KMS-11 (cell line): ENCODE measurements around the gene RASSF3.

ENCODE experiments used
- H2AFZ ChIP-seq: fragments of 200-600 bp; sonication (generic); 2 replicates; pipeline ENCODE4 v1.6.1; 2016; ENCODE audit warnings: antibody characterized with exemption, mixed run types, low read depth
- H3K27ac ChIP-seq: fragments of 200-600 bp; sonication (generic); 2 replicates; pipeline ENCODE4 v1.6.1; 2016; ENCODE audit warnings: mild to moderate bottlenecking, mixed run types
- H3K27me3 ChIP-seq: fragments of 200-600 bp; sonication (generic); 2 replicates; pipeline ENCODE4 v1.6.1; 2017; ENCODE audit warnings: mild to moderate bottlenecking, low read depth, mixed run types, moderate library complexity; ENCODE audit not compliant: insufficient read depth
- H3K36me3 ChIP-seq: fragments of 200-600 bp; sonication (generic); 2 replicates; pipeline ENCODE4 v1.6.1; 2017; ENCODE audit warnings: mild to moderate bottlenecking, mixed run types; ENCODE audit not compliant: insufficient read depth
- H3K4me1 ChIP-seq: fragments of 200-600 bp; sonication (generic); 2 replicates; pipeline ENCODE4 v1.6.1; 2016; ENCODE audit warnings: mild to moderate bottlenecking, low read depth, mixed run types; ENCODE audit not compliant: poor library complexity, severe bottlenecking
- H3K4me2 ChIP-seq: fragments of 200-600 bp; sonication (generic); 2 replicates; pipeline ENCODE4 v1.7.0; 2016; ENCODE audit warnings: mild to moderate bottlenecking, mixed run types
- H3K4me3 ChIP-seq: fragments of 200-600 bp; sonication (generic); IDR thresholded peaks from 2 replicates; pipeline ENCODE4 v1.6.1; 2017; ENCODE audit warnings: low read depth, low read length, mixed read lengths; ENCODE audit not compliant: insufficient read depth
- H3K79me2 ChIP-seq: fragments of 200-600 bp; sonication (generic); 2 replicates; pipeline ENCODE4 v1.6.1; 2016; ENCODE audit warnings: low read depth, mixed run types; ENCODE audit not compliant: insufficient read depth
- H3K9ac ChIP-seq: fragments of 200-600 bp; sonication (generic); 2 replicates; pipeline ENCODE4 v1.6.1; 2016; ENCODE audit warnings: mild to moderate bottlenecking, mixed run types
- H4K20me1 ChIP-seq: fragments of 200-600 bp; sonication (generic); 2 replicates; pipeline ENCODE4 v1.6.1; 2016; ENCODE audit warnings: mild to moderate bottlenecking, mixed run types; ENCODE audit not compliant: insufficient read depth
- CTCF ChIP-seq: fragments of 200-600 bp; sonication (generic); conservative IDR thresholded peaks from 2 replicates; pipeline ENCODE4 v1.6.1; 2017; ENCODE audit warnings: low read depth, mild to moderate bottlenecking, antibody characterized with exemption, low read length, moderate library complexity, mixed read lengths

Gene RASSF3

GRCh38 chr12:64610079-64610659, at the start of gene RASSF3:
Gene RASSF3, plus strand, starts transcription at chr12:64610495. Its CDS starts 138 bp downstream, at chr12:64610633.
- no peaks in the 10 kb centered on the region for H3K36me3 ChIP-seq
- H4K20me1 ChIP-seq = no peaks in the 10 kb centered on the region
- H3K9ac ChIP-seq = peak within 1 kb of the TSS; percentile 77
- H3K4me1 ChIP-seq = peaks cover 30% of the 10 kb centered on the region
- H3K27ac ChIP-seq = peak within 1 kb of the TSS; percentile 78
- H3K4me3 ChIP-seq = peak within 1 kb of the TSS; percentile 79
- H2AFZ ChIP-seq = peak within 1 kb of the TSS; percentile 72
- peak within 1 kb of the TSS; percentile 66 for H3K4me2 ChIP-seq
- H3K27me3 ChIP-seq = no peaks in the 10 kb centered on the region
- no peak for TF ChIP-seq CTCF
- peaks cover 45% of the 10 kb centered on the region for H3K79me2 ChIP-seq

- Histone ChIP-seq H3K27me3 (no peaks in the 10 kb centered on the region), H3K4me1 (no peaks in the 10 kb centered on the region), H3K9ac (no peak overlapping the region), H3K4me2 (no peak overlapping the region), H3K27ac (no peak overlapping the region), H4K20me1 (no peaks in the 10 kb centered on the region), H3K4me3 (no peak overlapping the region), H3K36me3 (no peaks in the 10 kb centered on the region), H2AFZ (no peak overlapping the region), H3K79me2 (no peaks in the 10 kb centered on the region)
- no peak for TF ChIP-seq CTCF
Measured at GRCh38 chr12:64561302-64562136, 48.8 kb upstream of the RASSF3 start.

GRCh38 chr12:64566122-64566521, 44.2 kb upstream of the RASSF3 start:
- no peak overlapping the region for H3K4me3 ChIP-seq
- no peak overlapping the region for H3K9ac ChIP-seq
- H3K27me3 ChIP-seq = no peaks in the 10 kb centered on the region
- H3K27ac ChIP-seq = no peak overlapping the region
- no peak overlapping the region for H3K4me2 ChIP-seq
- H4K20me1 ChIP-seq = no peaks in the 10 kb centered on the region
- TF ChIP-seq CTCF = no peak
- no peak overlapping the region for H2AFZ ChIP-seq
- H3K4me1 ChIP-seq = no peaks in the 10 kb centered on the region
- H3K36me3 ChIP-seq = no peaks in the 10 kb centered on the region
- H3K79me2 ChIP-seq = no peaks in the 10 kb centered on the region

GRCh38 chr12:64566831-64567517, 43.3 kb upstream of the RASSF3 start:
- H3K79me2 ChIP-seq = no peaks in the 10 kb centered on the region
- H3K27ac ChIP-seq = no peak overlapping the region
- no peak for TF ChIP-seq CTCF
- H3K4me2 ChIP-seq = no peak overlapping the region
- H3K36me3 ChIP-seq = no peaks in the 10 kb centered on the region
- H3K27me3 ChIP-seq = no peaks in the 10 kb centered on the region
- H4K20me1 ChIP-seq = no peaks in the 10 kb centered on the region
- H3K9ac ChIP-seq = no peak overlapping the region
- no peaks in the 10 kb centered on the region for H3K4me1 ChIP-seq
- H2AFZ ChIP-seq = no peak overlapping the region
- no peak overlapping the region for H3K4me3 ChIP-seq
